ENCODE results near the gene DRC3.
"Not testable (repeated sequence)": the region's sequence is repeated elsewhere in the genome, so short reads cannot be mapped to it uniquely, and the experiment has no call there.

Gene DRC3

DNA sequence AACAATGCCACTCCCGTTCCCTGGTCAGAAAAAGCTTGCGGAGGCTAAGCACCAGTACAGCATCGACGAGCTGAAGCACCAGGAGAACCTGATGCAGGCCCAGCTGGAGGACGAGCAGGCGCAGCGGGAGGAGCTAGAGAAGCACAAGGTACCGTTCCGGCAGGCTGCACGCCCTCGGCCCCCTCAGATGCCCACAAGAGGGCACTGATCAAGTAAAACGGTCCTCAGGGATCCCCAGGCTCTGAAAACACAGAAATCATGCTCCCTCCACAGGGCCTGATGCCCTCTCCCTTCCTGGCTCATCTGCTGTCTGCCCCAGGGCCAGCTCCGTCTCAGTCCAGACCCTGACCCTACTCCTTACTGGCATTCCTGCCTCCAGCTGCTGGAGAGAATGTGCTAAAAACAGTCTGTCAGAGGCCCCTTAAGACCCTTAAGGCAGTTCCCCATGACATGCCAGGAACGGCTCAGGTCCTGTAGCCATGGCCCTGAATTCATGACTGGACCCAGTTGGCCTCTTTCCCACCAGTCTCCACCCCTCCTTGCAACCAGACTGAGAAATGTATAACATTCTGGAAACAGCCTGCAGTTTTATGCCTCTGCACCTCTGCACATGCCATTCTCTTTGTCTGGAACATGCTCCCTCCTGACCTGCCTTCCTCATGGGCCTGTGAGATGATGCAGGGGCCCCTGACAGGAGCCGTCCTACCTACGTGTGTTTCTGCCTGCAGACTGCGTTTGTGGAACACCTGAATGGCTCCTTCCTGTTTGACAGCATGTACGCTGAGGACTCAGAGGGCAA lies 21.8 kb downstream of the DRC3 start:
- DNase-seq = no peak

DNA sequence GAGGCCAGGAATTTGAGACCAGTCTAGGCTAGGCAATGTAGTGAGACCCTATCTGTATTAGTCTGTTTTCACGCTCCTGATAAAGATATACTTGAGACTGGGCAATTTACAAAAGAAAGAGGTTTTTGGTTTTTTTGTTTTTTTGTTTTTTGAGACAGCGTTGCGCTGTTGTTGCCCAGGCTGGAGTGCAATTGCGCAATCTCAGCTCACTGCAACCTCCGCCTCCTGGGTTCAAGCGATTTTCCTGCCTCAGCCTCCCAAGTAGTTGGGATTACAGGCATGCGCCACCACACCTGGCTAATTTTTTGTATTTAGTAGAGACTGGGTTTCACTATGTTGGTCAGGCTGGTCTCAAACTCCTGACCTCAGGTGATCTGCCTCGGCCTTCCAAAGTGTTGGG lies 23.2 kb downstream of the DRC3 start:
- not testable (repeated sequence) for DNase-seq

DNA sequence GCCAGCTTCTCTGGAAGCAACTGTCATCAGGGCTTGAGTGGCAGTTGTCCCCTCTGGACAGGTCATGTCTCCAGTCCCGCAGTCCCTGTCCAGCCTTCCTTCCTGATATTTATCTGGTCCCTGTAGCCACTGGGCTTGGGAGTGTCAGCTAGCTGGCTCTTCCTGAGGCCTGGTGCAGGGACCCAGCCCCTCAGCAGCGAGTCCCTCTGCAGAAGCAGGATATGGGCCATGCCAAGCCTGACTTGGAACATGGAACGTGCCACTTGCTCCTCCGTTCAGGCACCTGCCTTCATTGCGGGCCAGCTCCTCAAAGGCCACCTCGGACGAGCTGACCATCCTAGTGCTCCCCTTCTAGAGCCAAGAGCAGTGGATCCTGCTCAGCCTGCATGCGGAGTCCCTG lies 26.3 kb downstream of the DRC3 start:
- DNase-seq = no peak

DNA sequence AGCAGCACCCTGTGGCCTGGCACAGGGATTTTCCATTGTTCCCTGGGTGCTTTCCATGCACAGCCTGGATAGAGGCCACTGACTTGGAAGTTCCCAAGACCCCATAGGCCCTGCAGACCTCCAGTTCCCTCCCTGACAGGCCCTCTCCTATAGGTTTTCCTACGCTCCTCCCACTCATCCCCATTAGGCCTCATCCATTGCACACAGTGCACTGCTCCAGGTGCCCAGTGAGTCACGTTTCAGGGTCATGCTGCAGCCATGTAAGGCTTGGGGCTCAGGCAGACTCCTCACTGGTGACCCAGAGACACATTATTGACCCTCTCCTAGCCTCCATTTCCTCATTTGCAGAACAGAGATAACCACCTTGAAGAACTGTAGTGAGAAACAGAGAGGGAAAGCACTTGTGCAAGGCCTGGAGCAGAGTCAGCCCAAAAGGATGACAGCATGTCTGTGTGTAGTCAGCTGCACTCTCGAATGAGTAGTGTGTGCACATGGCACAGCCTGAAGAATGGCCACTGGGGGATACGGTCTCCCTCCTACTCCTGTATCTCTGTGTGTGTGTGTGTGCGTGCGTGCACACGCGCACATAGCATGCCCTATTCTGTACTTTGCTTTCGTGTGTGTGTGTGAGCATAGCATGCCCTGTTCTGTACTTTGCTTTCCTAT lies 26.8 kb downstream of the DRC3 start:
- DNase-seq = no peak

DNA sequence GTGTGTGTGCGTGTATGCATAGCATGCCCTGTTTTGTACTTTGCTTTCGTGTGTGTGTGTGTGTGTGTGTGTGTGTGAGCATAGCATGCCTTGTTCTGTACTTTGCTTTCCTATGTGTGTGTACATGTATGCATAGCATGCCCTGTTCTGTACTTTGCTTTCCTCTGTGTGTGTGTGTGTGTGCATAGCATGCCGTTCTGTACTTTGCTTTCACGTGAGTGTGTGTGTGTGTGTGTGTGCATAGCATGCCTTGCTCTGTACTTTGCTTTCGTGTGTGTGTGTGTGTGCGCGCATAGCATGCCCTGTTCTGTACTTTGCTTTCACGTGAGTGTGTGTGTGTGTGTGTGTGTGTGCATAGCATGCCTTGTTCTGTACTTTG lies 27.4 kb downstream of the DRC3 start:
- no peak for DNase-seq

DNA sequence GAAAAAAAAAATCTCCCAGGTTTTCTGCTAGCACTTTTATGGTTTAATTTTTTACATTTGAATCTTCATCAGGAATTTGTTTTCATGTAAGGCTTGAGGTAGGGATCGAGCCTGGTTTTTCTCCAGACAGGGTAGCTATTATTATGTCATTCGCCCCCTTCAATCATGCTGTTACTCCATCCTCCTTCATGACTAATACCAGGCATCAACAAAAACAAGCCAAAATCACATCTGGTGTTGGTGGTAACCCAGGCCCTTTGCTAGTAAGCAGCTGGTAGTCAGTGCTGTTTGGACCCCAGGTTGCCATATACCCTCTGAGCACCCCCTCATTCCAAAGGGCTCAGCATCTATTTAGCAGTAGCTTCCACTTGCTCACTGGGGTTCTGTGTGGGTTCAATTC lies 29.5 kb downstream of the DRC3 start:
- no peak for DNase-seq

DNA sequence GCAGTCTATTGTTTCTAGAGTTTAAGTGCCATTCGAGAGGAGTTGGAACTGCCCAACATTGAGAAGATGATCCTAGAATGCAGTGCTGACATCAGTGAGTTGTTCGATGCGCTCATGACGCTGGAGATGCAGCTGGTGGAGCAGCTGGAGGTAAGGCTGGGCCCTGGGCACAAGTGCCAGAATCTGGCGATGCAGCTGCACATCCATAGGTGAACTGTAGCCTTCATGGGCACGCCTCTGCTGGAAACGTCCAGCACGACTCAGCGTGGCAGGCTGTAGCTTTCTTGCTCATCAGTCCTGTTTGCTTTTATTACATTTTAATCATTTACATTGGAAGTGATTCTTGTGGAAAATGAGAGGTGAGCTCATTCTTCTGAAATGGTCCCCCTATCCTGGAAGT lies 31.7 kb downstream of the DRC3 start:
- peak; percentile 12 for DNase-seq

DNA sequence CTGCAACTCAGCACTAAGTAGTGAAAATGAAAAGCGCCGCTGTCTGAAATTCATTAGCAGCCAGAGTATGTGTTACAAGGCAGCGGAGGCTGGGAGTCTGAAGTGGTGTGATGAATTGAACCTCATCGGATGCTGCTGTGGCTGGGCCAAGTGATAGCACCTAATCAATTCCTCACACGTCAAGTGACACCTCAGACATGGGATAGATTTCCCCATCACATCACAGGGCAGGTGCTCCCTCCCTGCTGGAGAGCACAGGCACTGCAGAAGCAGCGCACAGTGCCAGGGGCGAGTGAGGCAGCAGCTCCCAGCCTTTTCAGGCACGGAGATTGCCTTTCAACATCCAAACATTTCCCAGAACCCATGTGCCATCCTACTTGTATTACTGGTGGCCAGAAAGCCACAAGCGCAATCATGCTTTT lies 32.2 kb downstream of the DRC3 start:
- DNase-seq = no peak

DNA sequence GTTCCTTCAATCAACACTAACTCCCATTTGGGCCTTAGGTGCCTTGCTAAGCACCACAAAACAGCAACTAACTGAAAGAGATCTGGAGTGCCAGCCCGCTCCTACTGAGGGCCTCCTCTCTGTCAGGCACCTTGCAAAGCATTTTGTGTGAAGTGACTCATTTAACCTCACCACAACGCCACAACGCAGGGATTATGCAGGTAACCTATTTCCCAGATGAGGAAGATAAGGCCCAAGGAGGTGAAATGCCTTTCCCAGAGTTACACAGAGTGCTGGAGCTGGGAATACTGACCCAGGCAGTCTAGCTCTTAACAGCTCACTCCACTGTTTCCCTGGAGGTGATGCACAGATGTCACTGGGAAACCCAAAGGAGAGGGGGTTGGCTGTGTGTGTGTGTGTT lies 32.8 kb downstream of the DRC3 start:
- DNase-seq = no peak

DNA sequence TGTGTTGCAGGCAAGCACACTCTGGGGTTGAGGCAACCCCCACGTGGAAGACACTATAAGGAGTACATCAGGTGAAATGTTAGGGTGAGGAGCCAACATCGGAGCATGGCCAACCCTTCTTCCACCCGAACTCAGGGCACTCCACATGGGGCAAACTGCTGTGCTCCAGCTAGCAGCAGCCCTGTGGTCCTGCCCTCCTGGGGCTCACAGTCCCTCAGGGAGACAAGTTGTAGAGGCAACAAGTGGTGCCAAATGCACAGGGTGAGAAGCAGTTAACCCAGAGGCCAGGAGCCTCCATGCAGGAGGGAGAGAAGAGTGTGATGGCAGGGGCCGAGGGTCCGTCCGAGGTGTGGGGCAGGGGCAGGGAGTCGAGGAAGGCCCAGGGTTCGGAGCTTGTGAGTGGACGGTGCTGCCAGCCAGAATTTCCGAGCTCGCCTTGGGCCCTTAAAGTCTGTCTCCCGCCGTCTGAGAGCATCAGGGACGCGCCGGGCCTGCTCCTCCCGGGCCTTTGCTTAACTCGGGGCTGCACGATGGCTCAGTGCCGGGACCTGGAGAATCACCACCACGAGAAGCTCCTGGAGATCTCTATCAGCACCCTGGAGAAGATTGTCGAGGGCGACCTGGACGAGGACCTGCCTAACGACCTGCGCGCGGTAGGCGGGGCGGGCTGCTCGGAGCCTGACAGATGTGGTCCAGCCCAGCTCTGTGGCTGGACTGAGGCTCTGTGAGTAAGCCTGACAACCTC lies 34.0 kb downstream of the DRC3 start:
- no peak for DNase-seq

DNA sequence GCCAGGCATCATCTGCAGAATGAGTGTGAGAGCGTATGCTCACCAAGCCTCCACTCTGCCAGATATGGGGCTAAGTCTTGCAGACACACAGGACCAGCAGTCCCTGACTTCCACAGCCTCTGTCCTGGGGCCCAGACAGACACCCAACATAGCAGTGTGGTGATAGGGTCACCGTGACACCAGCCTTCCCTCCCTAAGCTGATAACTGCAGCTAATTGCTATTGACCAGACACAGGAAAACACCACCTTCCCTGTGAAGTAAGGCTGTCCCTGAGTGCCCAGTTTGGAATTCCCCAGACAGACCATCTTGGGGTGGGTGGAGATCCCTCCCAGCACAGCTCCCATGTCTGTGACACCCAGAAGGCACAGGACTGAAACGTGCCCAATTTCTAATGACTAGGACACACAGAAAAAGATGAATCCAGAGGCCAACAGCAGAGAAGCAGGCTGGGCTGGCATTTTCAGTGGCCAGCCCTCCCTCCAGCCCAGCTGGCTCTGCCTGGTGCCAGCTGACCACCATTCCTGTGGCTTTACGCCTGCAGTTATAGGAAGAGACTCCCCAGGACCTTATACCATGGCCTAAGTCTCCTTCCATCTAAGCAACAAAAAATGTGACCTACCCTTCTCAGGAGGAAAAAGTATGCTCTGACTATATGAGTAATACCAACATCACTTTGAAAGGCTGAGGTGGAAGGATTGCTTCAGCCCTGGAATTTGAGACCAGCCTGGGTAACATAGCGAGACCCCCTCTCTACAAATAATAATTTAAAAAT lies 36.0 kb downstream of the DRC3 start:
- no peak for DNase-seq

DNA sequence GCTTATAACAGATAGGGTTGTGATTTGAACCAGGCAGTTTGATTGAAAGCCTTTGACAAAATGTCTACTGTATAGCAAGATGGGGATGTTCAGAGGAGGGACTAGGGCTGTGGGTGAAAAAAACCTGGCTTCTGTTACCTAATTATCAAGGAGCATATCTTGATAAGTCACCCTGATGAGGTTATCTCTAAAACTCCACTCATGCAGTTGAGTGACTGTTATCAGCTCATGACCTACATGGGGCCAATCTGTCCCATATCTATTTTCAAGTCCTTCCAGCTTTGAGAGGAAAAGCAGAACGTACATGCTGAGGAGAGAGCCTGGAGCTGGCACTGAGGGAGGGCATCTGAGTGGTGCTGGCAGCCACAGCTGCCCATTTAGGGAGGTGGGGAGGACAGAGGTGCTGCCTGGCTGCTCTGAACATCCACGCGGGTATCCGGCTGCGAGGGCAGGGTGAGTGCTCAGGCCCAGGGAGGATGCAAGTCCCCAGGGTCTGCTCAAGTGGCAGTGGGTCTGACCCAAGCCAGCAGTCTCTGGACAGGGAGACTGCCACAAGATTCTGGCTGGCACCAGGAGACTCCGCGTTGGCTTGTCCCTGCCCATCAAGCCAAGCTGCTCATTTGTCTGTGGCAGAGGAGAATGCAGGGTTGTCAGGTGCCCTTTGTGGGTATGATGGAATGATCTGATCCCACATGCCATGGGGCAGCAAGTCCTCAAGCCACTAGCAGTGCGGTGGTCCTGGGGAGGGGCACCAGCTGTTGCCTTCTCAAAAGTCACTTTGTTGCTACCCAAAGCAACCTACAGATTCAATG lies 37.2 kb downstream of the DRC3 start:
- no peak for DNase-seq

DNA sequence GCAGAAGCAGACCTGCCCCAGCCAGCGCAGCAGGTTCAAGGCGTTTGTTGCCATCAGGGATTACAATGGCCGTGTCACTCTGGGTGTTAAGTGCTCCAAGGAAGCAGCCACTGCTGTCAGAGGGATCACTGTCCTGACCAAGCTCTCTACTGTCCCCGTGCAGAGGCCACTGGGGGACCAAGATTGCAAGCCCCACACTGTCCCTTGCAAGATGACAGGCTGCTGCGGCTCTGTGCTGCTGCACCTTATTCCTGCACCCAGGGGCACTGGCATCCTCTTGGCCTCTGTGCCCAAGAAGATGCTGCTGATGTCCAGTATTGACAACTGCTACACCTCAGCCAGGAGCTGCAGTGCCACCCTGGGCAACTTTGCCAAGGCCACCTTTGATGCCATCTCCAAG lies 38.6 kb downstream of the DRC3 start:
- DNase-seq = no peak

DNA sequence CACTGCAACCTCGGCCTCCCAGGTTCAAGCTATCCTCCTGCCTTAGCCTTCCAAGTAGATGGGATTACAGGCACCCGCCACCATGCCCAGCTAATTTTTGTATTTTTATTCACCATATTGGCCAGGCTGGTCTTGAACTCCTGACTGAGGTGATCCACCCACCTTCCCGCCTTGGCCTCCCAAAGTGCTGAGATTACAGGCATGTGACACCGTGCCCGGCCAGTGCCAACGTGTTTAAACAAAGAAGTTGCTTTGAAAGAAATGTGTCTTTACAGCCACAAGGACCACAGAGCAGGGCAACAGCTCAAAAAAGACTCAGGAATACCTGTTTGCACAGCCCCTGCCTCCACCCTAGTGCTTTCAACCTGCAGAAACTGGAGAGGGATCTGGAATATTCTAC lies 41.3 kb downstream of the DRC3 start:
- no peak for DNase-seq

DNA sequence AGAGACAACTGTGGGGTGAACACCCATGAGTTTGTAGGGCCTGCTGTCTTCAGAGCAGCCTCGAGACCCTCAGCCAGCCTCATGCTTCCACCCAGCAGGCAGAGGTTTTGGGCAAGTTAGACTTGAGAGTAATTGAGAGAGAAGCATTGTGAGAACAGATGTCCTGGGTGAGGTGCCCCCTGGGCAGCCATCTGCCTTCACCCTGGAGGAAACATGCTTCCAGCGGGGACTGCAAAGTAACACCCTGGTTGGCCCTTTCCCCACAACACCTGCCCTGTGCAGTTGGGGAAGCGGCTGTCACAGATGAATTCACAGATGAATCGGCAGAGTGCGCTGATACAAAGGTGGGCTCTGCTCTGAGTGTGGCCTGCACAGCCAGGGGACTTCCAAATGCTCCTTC lies 42.9 kb downstream of the DRC3 start:
- no peak for DNase-seq

DNA sequence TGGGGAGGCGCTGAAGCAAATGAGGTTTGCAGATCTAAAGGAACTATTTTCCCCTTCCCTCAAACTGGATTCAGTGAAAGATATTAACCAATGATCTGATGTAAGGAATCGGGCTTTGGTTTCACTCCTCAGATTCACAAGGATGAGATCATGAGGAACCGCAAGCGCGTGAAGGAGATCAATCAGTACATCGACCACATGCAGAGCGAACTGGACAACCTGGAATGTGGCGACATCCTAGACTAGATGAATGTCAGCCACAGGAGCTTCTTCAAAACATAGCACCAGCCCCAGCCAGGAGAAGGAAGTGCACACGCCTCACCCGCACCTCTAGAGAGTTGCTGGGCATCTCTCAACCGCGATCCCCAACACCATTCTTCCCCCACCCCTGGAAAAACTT lies 43.8 kb downstream of the DRC3 start:
- DNase-seq = no peak

DNA sequence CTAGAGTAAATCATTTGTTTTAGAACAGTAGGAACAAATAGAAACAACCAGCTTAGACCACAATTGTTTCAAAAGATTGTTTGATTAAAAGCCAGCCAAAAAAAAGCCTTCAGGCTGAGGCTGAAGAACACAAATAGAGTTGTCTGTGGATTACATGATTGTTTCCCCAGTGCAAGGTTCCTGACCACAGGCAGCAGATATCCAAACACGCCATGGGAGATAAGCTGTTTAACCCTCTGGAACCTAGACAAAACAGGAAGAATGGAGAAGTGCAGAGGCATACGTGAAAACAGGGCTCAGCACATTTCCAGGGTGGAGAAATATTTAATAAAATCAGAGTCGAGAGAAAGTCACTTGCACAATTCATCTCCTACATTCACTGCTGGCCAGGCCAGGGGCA lies 45.3 kb downstream of the DRC3 start:
- no peak for DNase-seq

DNA sequence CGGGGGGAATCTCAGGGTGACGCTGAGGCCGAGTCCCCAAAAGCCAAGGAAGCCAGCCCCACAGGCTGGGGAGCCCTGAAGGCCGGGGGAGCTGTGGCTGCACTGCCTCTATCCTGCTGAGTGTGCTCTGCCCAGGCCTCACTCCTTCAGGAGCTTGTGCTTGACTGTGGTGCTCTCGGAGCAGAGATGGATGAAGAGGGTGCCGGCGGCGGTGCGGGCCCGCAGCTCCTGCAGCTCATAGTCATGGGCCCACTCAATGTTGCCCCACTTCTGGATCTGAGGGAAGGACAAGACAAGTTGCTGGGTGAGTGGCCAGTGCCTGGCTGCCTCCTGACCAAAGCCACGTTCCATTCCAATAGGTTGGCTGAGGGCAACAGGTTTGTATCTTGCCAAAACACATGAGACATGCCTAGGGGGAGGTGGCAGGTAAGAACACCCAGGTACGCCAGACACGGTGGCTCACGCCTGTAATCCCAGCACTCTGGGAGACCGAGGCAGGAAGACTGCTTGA lies 45.8 kb downstream of the DRC3 start:
- DNase-seq = no peak

DNA sequence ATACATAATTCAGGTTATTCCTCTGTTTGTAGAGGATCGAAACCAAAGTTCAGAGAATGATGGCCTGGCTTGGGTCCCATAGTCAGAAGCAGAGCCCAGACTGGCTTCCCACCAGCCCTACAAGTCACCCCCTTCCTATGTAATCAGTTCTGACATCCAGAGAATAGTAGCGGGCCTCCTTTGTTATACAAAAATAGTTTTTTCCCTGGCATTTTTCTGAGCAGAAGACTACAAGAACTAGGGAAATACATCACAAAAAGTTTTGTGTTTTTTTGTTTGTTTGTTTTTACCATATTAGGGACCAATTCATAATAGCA lies 47.1 kb downstream of the DRC3 start:
- DNase-seq = no peak

DNA sequence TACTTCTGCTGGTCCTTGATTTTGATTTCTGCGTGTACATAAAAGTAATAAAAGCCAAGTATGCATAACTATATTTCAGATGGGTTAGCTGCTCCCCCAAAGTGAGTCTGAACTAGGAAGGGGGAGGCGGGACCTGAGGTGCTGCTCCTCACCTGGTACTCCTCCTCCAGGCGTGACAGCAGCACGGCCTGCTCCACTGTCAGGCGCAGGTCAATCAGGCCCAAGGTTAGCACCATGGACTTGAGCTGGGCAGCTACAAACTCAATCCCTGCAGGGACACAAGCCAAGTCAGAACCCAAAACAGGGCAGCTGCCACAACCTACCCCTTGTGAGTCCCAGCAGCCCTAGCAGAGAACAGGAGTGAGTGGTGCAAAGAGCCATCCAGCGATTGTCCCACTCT lies 48.3 kb downstream of the DRC3 start:
- no peak for DNase-seq

DNA sequence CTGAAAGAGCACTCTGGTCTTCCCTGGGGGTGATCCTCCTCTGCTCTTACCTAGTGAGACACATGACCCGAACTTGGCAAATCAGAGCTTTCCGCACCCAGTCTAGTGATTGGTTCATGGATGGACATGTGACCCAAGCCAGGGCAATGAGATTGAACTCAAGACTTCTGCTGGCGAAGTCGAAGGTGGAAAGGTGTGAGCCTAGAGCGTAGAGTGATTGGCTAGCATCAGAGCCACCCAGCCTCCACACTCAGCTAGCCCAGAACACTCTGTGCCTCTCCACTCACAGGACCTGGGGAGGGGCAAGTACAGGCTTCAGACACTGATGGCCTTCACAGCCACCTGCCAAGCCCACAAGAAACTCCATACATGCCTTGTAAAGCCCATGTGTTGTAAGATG lies 48.7 kb downstream of the DRC3 start:
- DNase-seq = no peak

DNA sequence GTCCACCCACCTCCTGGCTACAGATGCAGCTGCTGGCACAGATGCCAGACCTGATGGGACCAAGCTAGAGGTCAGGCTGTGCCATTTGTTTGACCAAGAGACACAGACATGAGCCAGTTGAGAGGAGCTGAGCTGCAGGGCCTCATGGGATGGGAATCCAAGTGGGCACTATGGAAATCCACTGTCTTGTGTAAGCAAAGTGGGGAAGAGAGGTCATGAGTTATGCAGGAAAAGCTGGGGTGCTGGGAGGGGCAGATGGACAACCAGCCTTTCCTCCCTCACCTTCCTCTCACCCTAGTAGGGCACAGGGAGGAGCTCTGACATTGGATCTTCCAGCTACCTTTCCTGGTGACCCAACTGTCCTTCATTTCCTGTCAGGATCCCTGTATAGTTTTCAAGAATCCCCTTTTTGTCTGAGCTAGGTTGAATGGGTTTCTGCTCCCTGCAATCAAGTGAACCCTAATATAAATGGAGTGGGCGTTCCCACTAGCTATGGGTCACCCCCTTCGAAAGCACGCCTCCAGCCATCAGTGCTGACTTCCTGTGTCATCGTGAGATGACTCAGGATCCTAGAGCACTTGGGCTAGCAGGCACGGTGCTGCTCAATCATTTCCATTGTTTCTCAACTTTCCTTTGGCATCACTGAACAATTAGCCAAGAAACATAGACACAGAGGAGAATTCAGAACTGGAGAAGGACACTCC lies 52.7 kb downstream of the DRC3 start:
- no peak for DNase-seq
